ENCODE results near the gene MINDY4. TPM values are rescaled to one million over a fixed set of nuclear protein-coding genes. Genes with fewer than 3 reads are reported as not detected.

Gene MINDY4
- 0.89 TPM for polyA plus RNA-seq (2012; ENCODE audit: low read depth, missing spikeins)

GRCh38 chr7:30771174-30771879 is at the start of gene MINDY4:
MINDY4 (plus strand) TSS chr7:30771417; CDS start chr7:30771494, 77 bp downstream.
- DNase-seq (ENCODE audit: insufficient read length, low spot score) (peak; percentile 82), FAIRE-seq (peak; percentile 95)
- TF ChIP-seq POLR2AphosphoS5 (IDR thresholded peaks at IDR 0.05; ENCODE audit: low read depth, low read length) (no peak), TAF1 (IDR thresholded peaks at IDR 0.05; ENCODE audit: low read depth, low read length) (no peak), POU2F2 (IDR thresholded peaks at IDR 0.05; ENCODE audit: low read depth, low read length) (no peak), SPI1 (IDR thresholded peaks at IDR 0.05; ENCODE audit: low read depth, low read length) (no peak), POLR2A (IDR thresholded peaks at IDR 0.05; ENCODE audit: low read depth, low read length) (no peak), PAX5 (IDR thresholded peaks at IDR 0.05; ENCODE audit: insufficient read depth, low read length, severe bottlenecking) (no peak)

- FAIRE-seq: no peak
- no peak for DNase-seq (ENCODE audit: insufficient read length, low spot score)
- TF ChIP-seq POLR2AphosphoS5 (IDR thresholded peaks at IDR 0.05; ENCODE audit: low read depth, low read length) (no peak), SPI1 (IDR thresholded peaks at IDR 0.05; ENCODE audit: low read depth, low read length) (no peak), TAF1 (IDR thresholded peaks at IDR 0.05; ENCODE audit: low read depth, low read length) (no peak), POU2F2 (IDR thresholded peaks at IDR 0.05; ENCODE audit: low read depth, low read length) (no peak), POLR2A (IDR thresholded peaks at IDR 0.05; ENCODE audit: low read depth, low read length) (no peak), PAX5 (IDR thresholded peaks at IDR 0.05; ENCODE audit: insufficient read depth, low read length, severe bottlenecking) (no peak)
Measured at GRCh38 chr7:30722187-30722586, 49.0 kb upstream of the MINDY4 start.

DNA sequence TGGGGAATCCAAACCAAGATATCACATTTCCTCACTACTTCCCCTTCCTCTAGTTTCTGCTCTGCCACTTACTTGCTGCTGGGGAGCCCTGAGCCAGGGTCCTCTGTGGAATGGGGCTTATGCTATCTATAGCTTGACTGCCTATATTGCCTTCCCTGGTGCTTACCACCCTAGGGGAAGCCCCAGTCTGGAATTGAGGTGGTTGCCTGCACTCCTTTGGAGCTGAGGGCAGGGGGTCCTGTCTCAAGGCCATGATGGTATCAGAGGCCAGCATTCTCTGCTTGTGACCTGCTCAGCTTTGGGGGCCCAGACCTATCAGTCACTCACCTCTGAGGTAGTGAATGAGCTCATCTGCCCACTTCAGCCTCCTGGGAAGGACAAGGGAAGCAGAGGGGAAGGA is 48.5 kb upstream of the MINDY4 start:
- no peak for DNase-seq (ENCODE audit: insufficient read length, low spot score)
- no peak for FAIRE-seq
- TF ChIP-seq POU2F2 (IDR thresholded peaks at IDR 0.05; ENCODE audit: low read depth, low read length): no peak
- no peak for TF ChIP-seq PAX5 (IDR thresholded peaks at IDR 0.05; ENCODE audit: insufficient read depth, low read length, severe bottlenecking)
- no peak for TF ChIP-seq POLR2A (IDR thresholded peaks at IDR 0.05; ENCODE audit: low read depth, low read length)
- TF ChIP-seq POLR2AphosphoS5 (IDR thresholded peaks at IDR 0.05; ENCODE audit: low read depth, low read length): no peak

DNA sequence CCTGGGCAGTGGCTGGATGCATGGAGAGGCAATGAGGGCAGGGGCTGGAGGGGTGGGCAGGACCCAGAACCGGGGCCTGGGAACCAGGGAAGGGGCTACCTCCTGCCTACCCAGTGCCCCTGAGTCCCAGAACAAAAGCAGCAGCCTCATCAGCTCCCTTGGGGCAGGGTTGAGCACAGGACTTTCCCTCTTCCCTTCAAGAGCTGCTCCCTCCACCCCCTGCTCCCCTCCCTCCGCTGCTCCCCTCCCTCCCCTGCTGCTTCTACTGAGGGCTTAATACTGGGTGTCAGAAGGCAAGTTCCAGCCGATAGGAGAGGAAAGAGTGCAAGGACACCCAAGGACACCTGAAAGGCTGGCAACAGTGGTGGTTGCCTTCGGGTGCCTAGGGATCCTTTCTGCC is 47.4 kb upstream of the MINDY4 start:
- no peak for TF ChIP-seq POU2F2 (IDR thresholded peaks at IDR 0.05; ENCODE audit: low read depth, low read length)
- no peak for TF ChIP-seq SPI1 (IDR thresholded peaks at IDR 0.05; ENCODE audit: low read depth, low read length)
- no peak for TF ChIP-seq POLR2AphosphoS5 (IDR thresholded peaks at IDR 0.05; ENCODE audit: low read depth, low read length)
- TF ChIP-seq TAF1 (IDR thresholded peaks at IDR 0.05; ENCODE audit: low read depth, low read length): no peak
- TF ChIP-seq PAX5 (IDR thresholded peaks at IDR 0.05; ENCODE audit: insufficient read depth, low read length, severe bottlenecking): no peak
- TF ChIP-seq POLR2A (IDR thresholded peaks at IDR 0.05; ENCODE audit: low read depth, low read length): no peak
- FAIRE-seq (no peak), DNase-seq (ENCODE audit: insufficient read length, low spot score) (no peak)

GRCh38 chr7:30726296-30727006 is 44.8 kb upstream of the MINDY4 start:
- no peak for DNase-seq (ENCODE audit: insufficient read length, low spot score)
- FAIRE-seq: no peak
- TF ChIP-seq POLR2A (IDR thresholded peaks at IDR 0.05; ENCODE audit: low read depth, low read length) (no peak), PAX5 (IDR thresholded peaks at IDR 0.05; ENCODE audit: insufficient read depth, low read length, severe bottlenecking) (no peak), POLR2AphosphoS5 (IDR thresholded peaks at IDR 0.05; ENCODE audit: low read depth, low read length) (no peak), TAF1 (IDR thresholded peaks at IDR 0.05; ENCODE audit: low read depth, low read length) (no peak), POU2F2 (IDR thresholded peaks at IDR 0.05; ENCODE audit: low read depth, low read length) (no peak), SPI1 (IDR thresholded peaks at IDR 0.05; ENCODE audit: low read depth, low read length) (no peak)

GRCh38 chr7:30727061-30727945 is 43.9 kb upstream of the MINDY4 start:
- DNase-seq (ENCODE audit: insufficient read length, low spot score) (peak; percentile 35), FAIRE-seq (peak; percentile 78)
- no peak for TF ChIP-seq TAF1 (IDR thresholded peaks at IDR 0.05; ENCODE audit: low read depth, low read length)
- no peak for TF ChIP-seq PAX5 (IDR thresholded peaks at IDR 0.05; ENCODE audit: insufficient read depth, low read length, severe bottlenecking)
- TF ChIP-seq SPI1 (IDR thresholded peaks at IDR 0.05; ENCODE audit: low read depth, low read length): peak; percentile 12; the same call in 1 of the 2 replicates
- TF ChIP-seq POU2F2 (IDR thresholded peaks at IDR 0.05; ENCODE audit: low read depth, low read length): no peak
- TF ChIP-seq POLR2AphosphoS5 (IDR thresholded peaks at IDR 0.05; ENCODE audit: low read depth, low read length): no peak
- TF ChIP-seq POLR2A (IDR thresholded peaks at IDR 0.05; ENCODE audit: low read depth, low read length): no peak

- TF ChIP-seq PAX5 (IDR thresholded peaks at IDR 0.05; ENCODE audit: insufficient read depth, low read length, severe bottlenecking): no peak
- TF ChIP-seq POU2F2 (IDR thresholded peaks at IDR 0.05; ENCODE audit: low read depth, low read length): no peak
- no peak for TF ChIP-seq POLR2AphosphoS5 (IDR thresholded peaks at IDR 0.05; ENCODE audit: low read depth, low read length)
- TF ChIP-seq TAF1 (IDR thresholded peaks at IDR 0.05; ENCODE audit: low read depth, low read length): no peak
- no peak for TF ChIP-seq SPI1 (IDR thresholded peaks at IDR 0.05; ENCODE audit: low read depth, low read length)
- TF ChIP-seq POLR2A (IDR thresholded peaks at IDR 0.05; ENCODE audit: low read depth, low read length): no peak
- DNase-seq (ENCODE audit: insufficient read length, low spot score) (no peak), FAIRE-seq (no peak)
Measured at GRCh38 chr7:30728591-30729100, 42.6 kb upstream of the MINDY4 start.

- DNase-seq (ENCODE audit: insufficient read length, low spot score) (no peak), FAIRE-seq (no peak)
- TF ChIP-seq SPI1 (IDR thresholded peaks at IDR 0.05; ENCODE audit: low read depth, low read length): no peak
- no peak for TF ChIP-seq TAF1 (IDR thresholded peaks at IDR 0.05; ENCODE audit: low read depth, low read length)
- TF ChIP-seq PAX5 (IDR thresholded peaks at IDR 0.05; ENCODE audit: insufficient read depth, low read length, severe bottlenecking): no peak
- no peak for TF ChIP-seq POLR2A (IDR thresholded peaks at IDR 0.05; ENCODE audit: low read depth, low read length)
- no peak for TF ChIP-seq POLR2AphosphoS5 (IDR thresholded peaks at IDR 0.05; ENCODE audit: low read depth, low read length)
- TF ChIP-seq POU2F2 (IDR thresholded peaks at IDR 0.05; ENCODE audit: low read depth, low read length): no peak
Measured at GRCh38 chr7:30729642-30730041, 41.6 kb upstream of the MINDY4 start.

All from GM12891 (cell line).